ENCODE results near the gene CHCHD3.

CHCHD3 gene

DNA sequence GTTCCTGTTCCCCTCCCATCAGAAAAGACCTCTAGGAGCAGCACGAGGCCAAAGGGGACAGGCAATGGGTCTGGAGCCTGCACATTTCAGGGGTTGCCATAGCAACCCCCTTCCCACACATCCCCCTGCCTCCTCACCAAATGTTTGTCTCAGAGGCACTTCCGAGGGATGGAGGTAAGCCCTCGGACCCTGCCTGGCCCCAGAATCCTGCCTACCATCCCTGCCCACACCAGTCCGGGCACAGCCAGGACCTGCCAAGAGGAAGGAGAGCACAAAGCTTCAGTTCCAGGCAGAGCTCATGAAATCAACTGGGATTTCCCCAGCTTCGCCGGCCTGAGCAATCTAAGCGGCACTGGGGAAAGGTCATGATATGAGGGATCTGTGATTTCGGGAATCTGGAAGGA is 330.6 kb downstream of the CHCHD3 start:
- TF ChIP-seq, protein P1, sequence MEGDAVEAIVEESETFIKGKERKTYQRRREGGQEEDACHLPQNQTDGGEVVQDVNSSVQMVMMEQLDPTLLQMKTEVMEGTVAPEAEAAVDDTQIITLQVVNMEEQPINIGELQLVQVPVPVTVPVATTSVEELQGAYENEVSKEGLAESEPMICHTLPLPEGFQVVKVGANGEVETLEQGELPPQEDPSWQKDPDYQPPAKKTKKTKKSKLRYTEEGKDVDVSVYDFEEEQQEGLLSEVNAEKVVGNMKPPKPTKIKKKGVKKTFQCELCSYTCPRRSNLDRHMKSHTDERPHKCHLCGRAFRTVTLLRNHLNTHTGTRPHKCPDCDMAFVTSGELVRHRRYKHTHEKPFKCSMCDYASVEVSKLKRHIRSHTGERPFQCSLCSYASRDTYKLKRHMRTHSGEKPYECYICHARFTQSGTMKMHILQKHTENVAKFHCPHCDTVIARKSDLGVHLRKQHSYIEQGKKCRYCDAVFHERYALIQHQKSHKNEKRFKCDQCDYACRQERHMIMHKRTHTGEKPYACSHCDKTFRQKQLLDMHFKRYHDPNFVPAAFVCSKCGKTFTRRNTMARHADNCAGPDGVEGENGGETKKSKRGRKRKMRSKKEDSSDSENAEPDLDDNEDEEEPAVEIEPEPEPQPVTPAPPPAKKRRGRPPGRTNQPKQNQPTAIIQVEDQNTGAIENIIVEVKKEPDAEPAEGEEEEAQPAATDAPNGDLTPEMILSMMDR (IDR thresholded peaks at IDR 0.05; ENCODE audit: extremely low read depth, insufficient read depth, missing control alignments) = no peak
- in situ Hi-C loops (cut with MboI; ENCODE audit: low pct_unique_long_range_greater_than_20kb, low sequenced_read_pairs, unreplicated experiment) = no loop called here
- no peak for DNase-seq (ENCODE audit: low spot score)

DNA sequence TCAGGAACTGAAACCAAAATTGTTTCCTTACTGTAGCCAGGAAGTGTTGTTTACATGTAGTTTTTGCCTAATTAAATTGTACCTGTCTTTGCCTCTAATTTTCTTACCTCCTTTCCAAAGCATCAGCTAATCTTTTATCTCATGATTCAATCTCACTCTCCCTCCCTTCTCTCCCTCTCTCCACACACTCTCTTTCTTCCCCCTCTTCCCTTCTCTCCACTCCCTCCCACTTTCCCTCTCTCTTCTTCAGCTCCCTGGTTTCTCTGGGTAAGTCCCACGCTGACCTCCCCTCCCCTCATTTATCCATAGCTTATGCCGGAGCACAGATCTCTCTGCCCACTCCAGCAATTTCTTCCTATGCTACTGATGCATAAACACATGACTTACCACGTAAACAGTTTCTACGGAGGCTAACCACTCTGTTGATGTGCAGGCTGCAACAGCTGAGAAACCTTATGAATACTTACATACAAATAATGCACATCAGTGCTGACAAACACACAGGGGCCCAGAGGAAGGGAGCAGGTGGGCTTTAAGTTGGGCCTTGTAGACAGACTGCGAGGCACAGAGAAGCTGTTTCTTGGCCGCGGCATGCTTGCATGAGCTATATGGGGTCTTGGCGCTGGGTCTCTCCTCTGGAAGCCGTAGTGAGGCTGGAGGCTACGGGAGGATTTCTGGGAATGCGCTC is 331.2 kb downstream of the CHCHD3 start:
- no peak for DNase-seq (ENCODE audit: low spot score)
- TF ChIP-seq, protein P1 (IDR thresholded peaks at IDR 0.05; ENCODE audit: extremely low read depth, insufficient read depth, missing control alignments) = no peak
- in situ Hi-C loops (cut with MboI; ENCODE audit: low pct_unique_long_range_greater_than_20kb, low sequenced_read_pairs, unreplicated experiment) = no loop called here

DNA sequence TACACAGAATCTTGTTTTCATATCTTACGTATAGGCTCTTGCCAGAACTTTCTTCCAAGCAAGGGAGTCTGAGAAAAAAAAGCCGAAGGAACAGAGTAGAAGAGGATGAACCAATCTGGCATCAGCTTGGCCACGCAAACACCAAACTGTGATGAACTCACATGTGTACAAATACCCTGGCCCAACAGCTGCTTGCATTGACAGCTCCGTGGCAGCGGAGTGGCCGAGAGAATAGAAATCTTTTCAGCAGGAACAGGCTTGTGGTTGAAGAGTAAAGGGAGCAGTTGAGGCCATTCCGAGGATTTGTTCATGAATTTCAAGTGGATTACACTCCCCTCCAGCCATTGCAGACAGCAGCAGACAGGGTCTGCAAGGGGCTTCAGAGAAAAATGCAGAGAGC is 331.8 kb downstream of the CHCHD3 start:
- TF ChIP-seq, protein P1 (IDR thresholded peaks at IDR 0.05; ENCODE audit: extremely low read depth, insufficient read depth, missing control alignments) = no peak
- DNase-seq (ENCODE audit: low spot score) = no peak
- in situ Hi-C loops (cut with MboI; ENCODE audit: low pct_unique_long_range_greater_than_20kb, low sequenced_read_pairs, unreplicated experiment) = no loop called here

DNA sequence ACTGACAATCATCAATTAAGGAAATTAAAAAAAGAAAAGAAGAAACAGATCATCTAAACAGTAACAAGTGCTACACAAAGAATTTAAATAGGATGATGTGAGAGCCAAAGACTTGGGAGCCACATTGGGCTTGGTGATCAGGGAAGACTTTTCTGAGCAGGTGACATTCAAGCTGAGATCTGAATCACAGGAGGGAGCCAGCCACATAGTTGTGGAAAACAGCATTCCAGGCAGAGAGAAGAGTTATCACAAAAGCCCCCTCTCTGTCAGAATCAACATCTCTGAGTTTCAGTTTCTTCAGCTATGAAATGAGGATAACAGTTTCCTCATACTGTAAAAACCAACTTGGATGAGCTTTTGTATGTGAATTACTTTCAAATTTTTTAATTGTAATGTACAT is 336.4 kb downstream of the CHCHD3 start:
- TF ChIP-seq, protein P1 (IDR thresholded peaks at IDR 0.05; ENCODE audit: extremely low read depth, insufficient read depth, missing control alignments) = no peak
- in situ Hi-C loops (cut with MboI; ENCODE audit: low pct_unique_long_range_greater_than_20kb, low sequenced_read_pairs, unreplicated experiment) = no loop called here

DNA sequence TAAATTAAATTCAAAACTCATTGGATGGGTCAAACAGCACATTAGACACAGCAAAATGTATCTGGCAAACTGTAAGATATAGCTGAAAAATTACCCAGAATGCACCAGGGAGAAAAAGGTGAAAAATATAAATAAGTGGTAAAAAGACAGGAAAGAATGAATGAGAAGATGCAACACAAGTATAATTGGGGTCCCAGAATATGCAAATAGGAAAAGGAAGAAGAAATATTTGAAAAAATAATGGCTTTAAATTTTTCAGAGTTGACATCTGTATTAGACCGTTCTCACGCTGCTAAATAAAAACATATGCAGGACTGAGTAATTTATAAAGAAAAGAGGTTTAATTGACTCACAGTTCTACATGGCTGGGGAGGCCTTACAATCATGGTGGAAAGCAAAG is 337.9 kb downstream of the CHCHD3 start:
- in situ Hi-C loops (cut with MboI; ENCODE audit: low pct_unique_long_range_greater_than_20kb, low sequenced_read_pairs, unreplicated experiment) = no loop called here
- TF ChIP-seq, protein P1 (IDR thresholded peaks at IDR 0.05; ENCODE audit: extremely low read depth, insufficient read depth, missing control alignments) = no peak
- DNase-seq (ENCODE audit: low spot score) = no peak

More for the DNA sequence above, 336.4 kb downstream of the CHCHD3 start:
- DNase-seq (ENCODE audit: low spot score) = no peak

DNA sequence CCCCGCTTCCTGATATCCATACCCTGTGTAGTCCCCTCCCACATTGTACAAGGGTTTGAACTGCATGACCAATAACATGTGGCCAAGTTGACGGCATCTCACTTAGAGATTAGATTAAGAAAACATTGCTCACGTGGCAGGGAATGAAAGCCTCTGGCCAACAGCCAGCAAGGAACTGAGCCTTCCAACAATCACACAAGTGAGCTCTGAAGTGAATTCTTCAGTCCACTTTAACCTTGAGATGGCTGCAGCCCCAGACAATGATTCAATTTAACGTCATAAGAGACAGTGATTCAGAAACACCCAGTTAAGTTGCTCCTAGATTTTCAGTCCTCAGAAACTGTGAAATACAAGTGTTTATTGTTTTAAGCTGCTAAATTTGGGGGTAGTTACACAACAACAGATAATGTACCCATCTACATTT is 339.7 kb downstream of the CHCHD3 start:
- TF ChIP-seq, protein P1 (IDR thresholded peaks at IDR 0.05; ENCODE audit: extremely low read depth, insufficient read depth, missing control alignments) = no peak
- in situ Hi-C loops (cut with MboI; ENCODE audit: low pct_unique_long_range_greater_than_20kb, low sequenced_read_pairs, unreplicated experiment) = no loop called here
- DNase-seq (ENCODE audit: low spot score) = no peak

Measured in GM13977 (cell line).